HFFc6 (cell line): ENCODE data around the gene LENG1. TPM values are rescaled to one million over a fixed set of nuclear protein-coding genes. Genes with fewer than 3 reads are reported as not detected.
A peak's percentile ranks its signal among the peaks of the same experiment; 100 is the strongest.

ENCODE experiments used
- DNase-seq: peaks from one replicate; pipeline ENCODE4 v3.0.0-alpha.2; 2018
- H3K27ac Mint-ChIP-seq: 2 replicates; pipeline ENCODE4 v1.8.0; 2020; ENCODE audit warnings: mild to moderate bottlenecking, mixed read lengths
- H3K27me3 Mint-ChIP-seq: 2 replicates; pipeline ENCODE4 v1.8.0; 2021; ENCODE audit warnings: mild to moderate bottlenecking, moderate library complexity, mixed read lengths; ENCODE audit not compliant: insufficient read depth
- H3K36me3 Mint-ChIP-seq: 2 replicates; pipeline ENCODE4 v1.8.0; 2021; ENCODE audit warnings: low read depth, mixed read lengths
- H3K4me1 Mint-ChIP-seq: 2 replicates; pipeline ENCODE4 v1.8.0; 2020; ENCODE audit warnings: low read depth, mixed read lengths
- H3K4me3 Mint-ChIP-seq: 2 replicates; pipeline ENCODE4 v1.8.0; 2020; ENCODE audit warnings: mild to moderate bottlenecking, moderate library complexity, mixed read lengths
- H3K9me3 Mint-ChIP-seq: 2 replicates; pipeline ENCODE4 v1.8.0; 2020; ENCODE audit warnings: mild to moderate bottlenecking, mixed read lengths
- CTCF ChIP-seq: fragments of 200-600 bp; sonication (generic); IDR thresholded peaks from 2 replicates; pipeline ENCODE4 v1.5.0; 2021; ENCODE audit warnings: antibody characterized with exemption, mild to moderate bottlenecking
- total RNA-seq, 6 experiments: library from RNA; stranded (reverse); fragmentation: NEBNext Ultra II Directional; extraction: Animal tissue kit (Norgen Biotek cat#: 25700); gene quantifications; 2 replicates in 1 of 6; 3 replicates in 5 of 6; pipeline ENCODE4 v1.2.3, GENCODE V29; 2021

Gene LENG1
- total RNA-seq, 6 experiments from 2014 or later, result 3.7 to 7.6 (median 6.2) TPM

GRCh38 chr19:54115109-54116063 is 44.1 kb downstream of the LENG1 start, which contains the start of the genes PRPF31 and TFPT:
Gene PRPF31 (plus strand): TSS chr19:54115754. CDS start chr19:54118279, 2,525 bp downstream.
Gene TFPT (minus strand): TSS chr19:54115657. CDS start chr19:54115269, 388 bp downstream.
- H3K4me3 Mint-ChIP-seq, result peak within 1 kb of the TSS; percentile 97
- peak within 1 kb of the TSS; percentile 97 for H3K27ac Mint-ChIP-seq
- H3K9me3 Mint-ChIP-seq, result no peaks in the 10 kb centered on the region; the same call in 1 of the 2 replicates
- peaks cover 8% of the 10 kb centered on the region for H3K27me3 Mint-ChIP-seq
- H3K4me1 Mint-ChIP-seq, result peaks cover 32% of the 10 kb centered on the region
- TF ChIP-seq CTCF, result no peak
- DNase-seq, result peak; percentile 96
- H3K36me3 Mint-ChIP-seq, result peaks cover 33% of the 10 kb centered on the region

- Mint-ChIP-seq H3K4me3 (peak overlapping the region; percentile 97), H3K9me3 (no peaks in the 10 kb centered on the region; the same call in 1 of the 2 replicates), H3K27me3 (peaks cover 8% of the 10 kb centered on the region), H3K36me3 (peaks cover 35% of the 10 kb centered on the region), H3K27ac (peak overlapping the region; percentile 97), H3K4me1 (peaks cover 32% of the 10 kb centered on the region)
- no peak for DNase-seq
- no peak for TF ChIP-seq CTCF
These were observed 45.0 kb downstream of the LENG1 start for GRCh38 chr19:54114340-54115108.

GRCh38 chr19:54109651-54110050 is 49.9 kb downstream of the LENG1 start:
- Mint-ChIP-seq H3K4me1 (peaks cover 9% of the 10 kb centered on the region), H3K27ac (no peak overlapping the region), H3K9me3 (no peaks in the 10 kb centered on the region), H3K4me3 (no peak overlapping the region), H3K27me3 (peaks cover 2% of the 10 kb centered on the region), H3K36me3 (peaks cover 35% of the 10 kb centered on the region)
- no peak for DNase-seq
- no peak for TF ChIP-seq CTCF

GRCh38 chr19:54108496-54108895 is 51.0 kb downstream of the LENG1 start:
- no peak overlapping the region for H3K4me3 Mint-ChIP-seq
- DNase-seq, result no peak
- H3K27ac Mint-ChIP-seq, result no peak overlapping the region
- H3K27me3 Mint-ChIP-seq, result peaks cover 2% of the 10 kb centered on the region
- H3K4me1 Mint-ChIP-seq, result no peaks in the 10 kb centered on the region
- H3K9me3 Mint-ChIP-seq, result no peaks in the 10 kb centered on the region
- peaks cover 29% of the 10 kb centered on the region for H3K36me3 Mint-ChIP-seq
- TF ChIP-seq CTCF, result no peak

GRCh38 chr19:54107876-54108490 is 51.5 kb downstream of the LENG1 start:
- no peak for TF ChIP-seq CTCF
- H3K36me3 Mint-ChIP-seq, result peaks cover 24% of the 10 kb centered on the region
- no peak overlapping the region for H3K4me3 Mint-ChIP-seq
- no peaks in the 10 kb centered on the region for H3K9me3 Mint-ChIP-seq
- no peaks in the 10 kb centered on the region for H3K4me1 Mint-ChIP-seq
- H3K27me3 Mint-ChIP-seq, result peaks cover 2% of the 10 kb centered on the region
- no peak overlapping the region for H3K27ac Mint-ChIP-seq
- no peak for DNase-seq
